Endothelial cell (in vitro differentiated cells): ENCODE results near the gene RAB29. TPM values are rescaled to one million over a fixed set of nuclear protein-coding genes. Genes with fewer than 3 reads are reported as not detected.

Experiments
- DNase-seq: peaks from one replicate; pipeline ENCODE4 v3.0.0; 2021; ENCODE audit warnings: low spot score
- H3K27ac Mint-ChIP-seq: one replicate; pipeline ENCODE4 v1.8.0; 2021; ENCODE audit warnings: mixed read lengths, inconsistent platforms; ENCODE audit not compliant: unreplicated experiment
- H3K27me3 Mint-ChIP-seq: one replicate; pipeline ENCODE4 v1.8.0; 2021; ENCODE audit warnings: mild to moderate bottlenecking, moderate library complexity, mixed read lengths, inconsistent platforms; ENCODE audit not compliant: unreplicated experiment
- H3K36me3 Mint-ChIP-seq: one replicate; pipeline ENCODE4 v1.8.0; 2021; ENCODE audit warnings: mild to moderate bottlenecking, low read depth, mixed read lengths, inconsistent platforms; ENCODE audit not compliant: unreplicated experiment
- H3K4me1 Mint-ChIP-seq: one replicate; pipeline ENCODE4 v1.8.0; 2021; ENCODE audit warnings: mild to moderate bottlenecking, mixed read lengths, inconsistent platforms; ENCODE audit not compliant: unreplicated experiment
- H3K4me3 Mint-ChIP-seq: one replicate; pipeline ENCODE4 v1.8.0; 2021; ENCODE audit warnings: mild to moderate bottlenecking, mixed read lengths, inconsistent platforms; ENCODE audit not compliant: unreplicated experiment
- H3K9me3 Mint-ChIP-seq: one replicate; pipeline ENCODE4 v1.8.0; 2021; ENCODE audit warnings: mixed read lengths, inconsistent platforms; ENCODE audit not compliant: unreplicated experiment
- total RNA-seq: library from RNA; stranded (reverse); fragmentation: NEBNext Ultra II Directional; extraction: Animal tissue kit (Norgen Biotek cat#: 25700); gene quantifications from one replicate; pipeline ENCODE4 v1.2.1, GENCODE V29; 2021; ENCODE audit not compliant: unreplicated experiment
- TF ChIP-seq, protein P1 (sequence below): fragments of 200-600 bp; sonication (generic); IDR thresholded peaks from one replicate; pipeline ENCODE4 v1.5.0; 2021; ENCODE audit warnings: antibody characterized with exemption; ENCODE audit not compliant: unreplicated experiment

The RAB29 gene
- total RNA-seq, 1 donor from 2014 or later, result 19.4 TPM

DNA sequence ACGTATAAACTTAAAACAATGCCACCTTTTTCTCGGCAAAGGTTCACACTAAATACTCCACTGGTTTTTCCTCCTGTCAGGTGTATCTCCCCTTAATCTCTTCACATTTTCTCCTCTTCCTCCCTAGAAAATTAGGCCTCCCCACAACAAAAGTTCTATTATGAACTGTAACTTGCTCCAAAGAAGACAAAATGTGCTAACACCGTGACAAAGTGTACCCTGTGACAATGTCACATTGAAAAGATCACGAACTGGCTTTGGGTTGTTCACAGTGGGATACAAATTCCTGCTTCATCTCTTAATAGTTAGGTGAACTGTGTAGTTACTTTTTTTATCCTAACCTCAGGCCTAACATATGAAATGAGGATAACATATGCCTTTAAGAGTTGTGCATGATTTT is 31.3 kb downstream of the RAB29 start:
- Mint-ChIP-seq H3K27ac (peak overlapping the region; percentile 37), H3K4me1 (peaks cover 32% of the 10 kb centered on the region), H3K27me3 (peaks cover 3% of the 10 kb centered on the region), H3K36me3 (peaks cover 7% of the 10 kb centered on the region), H3K9me3 (no peaks in the 10 kb centered on the region), H3K4me3 (no peak overlapping the region)
- TF ChIP-seq, protein P1, sequence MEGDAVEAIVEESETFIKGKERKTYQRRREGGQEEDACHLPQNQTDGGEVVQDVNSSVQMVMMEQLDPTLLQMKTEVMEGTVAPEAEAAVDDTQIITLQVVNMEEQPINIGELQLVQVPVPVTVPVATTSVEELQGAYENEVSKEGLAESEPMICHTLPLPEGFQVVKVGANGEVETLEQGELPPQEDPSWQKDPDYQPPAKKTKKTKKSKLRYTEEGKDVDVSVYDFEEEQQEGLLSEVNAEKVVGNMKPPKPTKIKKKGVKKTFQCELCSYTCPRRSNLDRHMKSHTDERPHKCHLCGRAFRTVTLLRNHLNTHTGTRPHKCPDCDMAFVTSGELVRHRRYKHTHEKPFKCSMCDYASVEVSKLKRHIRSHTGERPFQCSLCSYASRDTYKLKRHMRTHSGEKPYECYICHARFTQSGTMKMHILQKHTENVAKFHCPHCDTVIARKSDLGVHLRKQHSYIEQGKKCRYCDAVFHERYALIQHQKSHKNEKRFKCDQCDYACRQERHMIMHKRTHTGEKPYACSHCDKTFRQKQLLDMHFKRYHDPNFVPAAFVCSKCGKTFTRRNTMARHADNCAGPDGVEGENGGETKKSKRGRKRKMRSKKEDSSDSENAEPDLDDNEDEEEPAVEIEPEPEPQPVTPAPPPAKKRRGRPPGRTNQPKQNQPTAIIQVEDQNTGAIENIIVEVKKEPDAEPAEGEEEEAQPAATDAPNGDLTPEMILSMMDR, result no peak
- DNase-seq, result no peak

DNA sequence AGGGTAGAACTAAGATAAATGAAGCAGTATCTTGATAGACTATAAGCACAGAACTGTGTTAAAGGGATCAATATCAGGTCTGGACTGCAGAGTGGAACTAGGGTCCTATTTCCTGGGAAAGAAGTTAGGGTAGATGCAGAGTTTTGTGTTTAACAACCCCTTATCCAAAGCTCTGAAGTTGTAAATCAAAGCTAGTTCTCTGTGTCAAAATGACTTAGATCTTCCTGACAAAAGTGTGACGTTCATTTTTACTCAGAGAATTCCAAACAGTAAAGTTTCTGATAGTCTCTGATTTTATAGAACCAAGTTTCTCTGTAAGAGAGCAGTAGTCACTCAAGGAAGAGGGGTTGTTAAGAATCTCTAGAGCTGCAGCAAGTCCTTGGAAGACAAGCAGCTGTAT is 33.6 kb downstream of the RAB29 start:
- no peak overlapping the region for H3K4me3 Mint-ChIP-seq

DNA sequence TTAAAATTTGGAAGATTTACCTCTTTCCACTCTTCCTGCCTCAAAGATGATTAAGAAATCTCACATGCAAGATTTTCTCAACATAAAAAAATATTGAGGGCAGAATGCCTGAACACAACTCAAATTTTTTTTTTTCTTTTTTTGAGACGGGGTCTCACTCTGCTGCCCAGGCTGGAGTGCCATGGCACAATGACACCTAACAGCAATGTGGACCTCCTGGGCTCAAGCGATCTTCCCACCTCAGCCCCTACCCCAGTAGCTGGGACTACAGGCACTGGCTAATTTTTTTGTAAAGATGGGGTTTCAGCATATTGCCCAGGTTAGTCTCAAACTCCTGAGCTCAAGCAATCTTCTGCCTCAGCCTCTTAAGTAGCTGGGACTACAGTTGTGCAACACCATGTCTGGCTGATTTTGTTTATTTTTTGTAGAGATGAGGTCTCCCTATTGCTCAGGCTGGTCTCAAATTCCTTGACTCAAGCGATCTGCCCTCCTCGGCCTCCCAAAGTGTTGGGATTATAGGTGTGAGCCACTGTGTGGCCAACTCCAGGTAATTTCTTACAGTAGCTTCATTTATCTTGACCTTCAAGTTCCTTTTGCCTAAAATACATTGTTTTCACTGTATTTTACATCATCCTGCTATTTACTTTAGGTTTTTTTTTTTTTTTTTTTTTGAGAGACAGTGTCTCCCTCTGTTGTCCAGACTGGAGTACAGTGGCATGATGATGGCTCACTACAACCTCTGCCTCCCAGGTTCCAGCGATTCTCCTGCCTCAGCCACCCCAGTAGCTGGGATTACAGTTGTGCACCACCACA is 35.7 kb downstream of the RAB29 start:
- H3K4me1 Mint-ChIP-seq, result peaks cover 9% of the 10 kb centered on the region
- peaks cover 5% of the 10 kb centered on the region for H3K36me3 Mint-ChIP-seq
- H3K9me3 Mint-ChIP-seq, result no peaks in the 10 kb centered on the region
- TF ChIP-seq, protein P1, result no peak
- no peak overlapping the region for H3K4me3 Mint-ChIP-seq
- no peaks in the 10 kb centered on the region for H3K27me3 Mint-ChIP-seq
- H3K27ac Mint-ChIP-seq, result no peak overlapping the region
- DNase-seq, result no peak

More for the DNA sequence above, 33.6 kb downstream of the RAB29 start:
- H3K9me3 Mint-ChIP-seq, result no peaks in the 10 kb centered on the region
- no peak for DNase-seq
- H3K36me3 Mint-ChIP-seq, result peaks cover 5% of the 10 kb centered on the region
- peaks cover 15% of the 10 kb centered on the region for H3K4me1 Mint-ChIP-seq
- TF ChIP-seq, protein P1, result no peak
- no peak overlapping the region for H3K27ac Mint-ChIP-seq
- no peaks in the 10 kb centered on the region for H3K27me3 Mint-ChIP-seq

DNA sequence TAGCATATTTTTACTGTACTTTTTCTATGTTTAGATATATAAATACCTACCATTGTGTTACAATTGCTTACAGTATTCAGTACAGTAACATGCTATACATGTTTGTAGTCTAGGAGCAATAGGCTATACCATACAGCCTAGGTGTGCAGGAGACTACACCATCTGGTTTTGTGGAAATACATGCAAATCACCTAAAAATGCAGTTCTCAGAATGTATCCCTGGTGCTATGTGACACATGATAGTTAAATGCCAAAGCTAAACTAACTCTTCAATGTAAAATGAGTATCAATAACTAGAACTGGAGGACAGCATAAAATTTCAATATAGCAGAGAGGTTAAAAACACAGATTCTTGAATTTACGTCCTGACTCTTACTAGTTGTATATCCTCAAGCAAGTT is 40.1 kb downstream of the RAB29 start:
- Mint-ChIP-seq H3K4me3 (no peak overlapping the region), H3K4me1 (peaks cover 2% of the 10 kb centered on the region), H3K9me3 (no peaks in the 10 kb centered on the region), H3K27ac (no peak overlapping the region), H3K36me3 (peaks cover 9% of the 10 kb centered on the region), H3K27me3 (peaks cover 2% of the 10 kb centered on the region)
- no peak for DNase-seq
- TF ChIP-seq, protein P1, result no peak

DNA sequence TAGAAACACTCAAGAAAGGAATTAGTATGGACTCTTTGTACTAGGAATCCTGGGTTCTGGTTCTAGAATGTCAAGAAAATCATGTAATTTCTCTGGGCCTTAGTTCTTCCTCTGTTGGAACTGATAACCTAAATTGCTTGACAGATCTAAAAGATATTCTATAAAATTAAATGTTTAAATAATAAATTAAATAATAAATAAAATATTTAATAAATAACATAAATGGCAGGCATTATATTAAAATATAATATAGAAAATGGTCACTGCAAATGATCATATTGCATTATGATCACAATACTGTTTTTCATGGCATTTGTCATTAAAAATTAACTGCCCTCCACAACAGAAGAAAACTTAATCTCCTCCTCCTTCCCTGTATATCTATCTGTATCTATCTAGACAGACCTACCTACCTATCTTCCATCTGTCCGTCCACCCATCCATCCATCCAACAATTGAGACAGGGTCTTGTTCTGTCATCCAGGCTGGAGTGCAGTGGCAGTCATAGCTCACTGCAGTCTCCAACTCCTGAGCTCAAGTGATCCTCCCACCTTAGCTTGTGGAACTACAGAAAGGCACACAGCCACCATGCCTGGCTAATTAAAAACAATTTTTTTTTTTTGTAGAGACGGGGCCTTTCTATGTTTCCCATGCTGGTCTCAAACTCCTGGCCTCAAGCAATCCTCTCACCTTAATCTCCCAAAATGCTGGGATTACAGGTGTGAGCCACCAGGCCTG is 41.7 kb downstream of the RAB29 start:
- Mint-ChIP-seq H3K36me3 (peaks cover 4% of the 10 kb centered on the region), H3K27ac (peak overlapping the region; percentile 55), H3K27me3 (peaks cover 2% of the 10 kb centered on the region), H3K4me1 (peaks cover 2% of the 10 kb centered on the region), H3K4me3 (no peak overlapping the region), H3K9me3 (no peaks in the 10 kb centered on the region)
- TF ChIP-seq, protein P1, result no peak
- DNase-seq, result no peak
